ENCODE data around the gene ZNF253. TPM values are rescaled to one million over a fixed set of nuclear protein-coding genes. Genes with fewer than 3 reads are reported as not detected.
"Not testable (repeated sequence)": the region's sequence is repeated elsewhere in the genome, so short reads cannot be mapped to it uniquely, and the experiment has no call there.

ZNF253 gene
- total RNA-seq, 1 experiment from 2014 or later, result 6.4 TPM

DNA sequence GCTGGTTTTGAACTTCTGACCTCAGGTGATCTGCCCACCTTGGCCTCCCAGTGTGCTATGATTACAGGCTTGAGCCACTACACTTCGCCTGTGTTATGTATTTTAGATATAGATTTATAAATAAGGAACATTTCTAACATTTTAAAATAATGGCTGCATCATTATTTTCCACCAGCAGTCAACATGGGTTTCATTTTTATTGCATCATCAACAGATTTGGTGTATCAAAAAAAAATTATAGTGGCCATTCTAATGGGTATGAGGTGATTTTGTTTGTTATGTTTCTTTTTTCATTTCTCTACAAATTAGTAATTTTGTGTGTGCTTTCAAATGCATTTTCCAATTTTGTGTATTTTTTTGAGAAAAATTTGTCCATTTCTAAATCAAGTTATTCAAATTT lies 18.9 kb downstream of the ZNF253 start:
- peaks cover 8% of the 10 kb centered on the region; the same call in 1 of the 2 replicates for H3K9me3 ChIP-seq
- BruUV-seq (replicated peaks), result no TSS peak
- H3K4me3 ChIP-seq (ENCODE audit: low read depth, low read length), result no peak overlapping the region
- DNase-seq, result no peak
- Mint-ChIP-seq H3K4me3 (ENCODE audit: unreplicated experiment) (no peak overlapping the region), H3K4me1 (ENCODE audit: low read depth, unreplicated experiment) (no peaks in the 10 kb centered on the region), H3K9me3 (ENCODE audit: unreplicated experiment) (peaks cover 27% of the 10 kb centered on the region), H3K27me3 (ENCODE audit: insufficient read depth, unreplicated experiment) (no peaks in the 10 kb centered on the region), H3K27ac (ENCODE audit: unreplicated experiment) (no peak overlapping the region), H3K36me3 (ENCODE audit: insufficient read depth, unreplicated experiment) (peaks cover 25% of the 10 kb centered on the region)
- ChIA-PET CTCF (no interaction called here), POLR2A (no interaction called here)
- no peaks in the 10 kb centered on the region for H3K27me3 ChIP-seq (replicated peaks; ENCODE audit: control insufficient read depth, insufficient read depth, low read length)
- TF ChIP-seq, protein P1, sequence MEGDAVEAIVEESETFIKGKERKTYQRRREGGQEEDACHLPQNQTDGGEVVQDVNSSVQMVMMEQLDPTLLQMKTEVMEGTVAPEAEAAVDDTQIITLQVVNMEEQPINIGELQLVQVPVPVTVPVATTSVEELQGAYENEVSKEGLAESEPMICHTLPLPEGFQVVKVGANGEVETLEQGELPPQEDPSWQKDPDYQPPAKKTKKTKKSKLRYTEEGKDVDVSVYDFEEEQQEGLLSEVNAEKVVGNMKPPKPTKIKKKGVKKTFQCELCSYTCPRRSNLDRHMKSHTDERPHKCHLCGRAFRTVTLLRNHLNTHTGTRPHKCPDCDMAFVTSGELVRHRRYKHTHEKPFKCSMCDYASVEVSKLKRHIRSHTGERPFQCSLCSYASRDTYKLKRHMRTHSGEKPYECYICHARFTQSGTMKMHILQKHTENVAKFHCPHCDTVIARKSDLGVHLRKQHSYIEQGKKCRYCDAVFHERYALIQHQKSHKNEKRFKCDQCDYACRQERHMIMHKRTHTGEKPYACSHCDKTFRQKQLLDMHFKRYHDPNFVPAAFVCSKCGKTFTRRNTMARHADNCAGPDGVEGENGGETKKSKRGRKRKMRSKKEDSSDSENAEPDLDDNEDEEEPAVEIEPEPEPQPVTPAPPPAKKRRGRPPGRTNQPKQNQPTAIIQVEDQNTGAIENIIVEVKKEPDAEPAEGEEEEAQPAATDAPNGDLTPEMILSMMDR (IDR thresholded peaks at IDR 0.05; ENCODE audit: insufficient read depth in 1 of 2, low read depth in 1 of 2, low read length in 1 of 2, severe bottlenecking in 1 of 2, unreplicated experiment in 1 of 2), result no peak
- intact Hi-C loops (cut with micrococcal nuclease; ENCODE audit: unreplicated experiment), result no loop called here
- peaks cover 2% of the 10 kb centered on the region; the same call in 1 of the 2 replicates for H3K36me3 ChIP-seq (ENCODE audit: control insufficient read depth, insufficient read depth, low read length)
- H3K4me1 ChIP-seq, result no peaks in the 10 kb centered on the region

DNA sequence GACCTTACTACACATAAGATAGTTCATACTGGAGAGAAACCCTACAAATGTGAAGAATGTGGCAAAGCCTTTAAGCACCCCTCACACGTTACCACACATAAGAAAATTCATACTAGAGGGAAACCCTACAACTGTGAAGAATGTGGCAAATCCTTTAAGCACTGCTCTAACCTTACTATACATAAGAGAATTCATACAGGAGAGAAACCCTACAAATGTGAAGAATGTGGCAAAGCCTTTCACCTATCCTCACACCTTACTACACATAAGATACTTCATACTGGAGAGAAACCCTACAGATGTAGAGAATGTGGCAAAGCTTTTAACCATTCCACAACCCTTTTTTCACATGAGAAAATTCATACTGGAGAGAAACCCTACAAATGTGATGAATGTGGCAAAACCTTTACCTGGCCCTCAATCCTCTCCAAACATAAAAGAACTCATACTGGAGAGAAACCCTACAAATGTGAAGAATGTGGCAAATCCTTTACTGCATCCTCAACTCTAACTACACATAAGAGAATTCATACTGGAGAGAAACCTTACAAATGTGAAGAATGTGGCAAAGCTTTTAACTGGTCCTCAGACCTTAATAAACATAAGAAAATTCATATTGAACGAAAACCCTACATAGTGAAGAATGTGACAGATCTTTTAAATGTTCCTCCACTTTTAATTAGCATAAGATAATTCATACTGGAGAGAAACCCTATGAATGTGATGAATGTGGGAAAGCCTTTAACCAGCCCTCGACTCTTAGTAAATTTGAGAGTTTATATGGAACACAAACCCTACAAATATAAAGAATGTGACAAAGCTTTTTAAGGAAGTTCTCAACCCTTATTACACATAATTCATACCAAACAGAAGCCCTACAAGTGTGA lies 26.6 kb downstream of the ZNF253 start:
- intact Hi-C loops (cut with micrococcal nuclease; ENCODE audit: unreplicated experiment); H3K4me1 Mint-ChIP-seq (ENCODE audit: low read depth, unreplicated experiment); H3K4me3 ChIP-seq (ENCODE audit: low read depth, low read length); POLR2A ChIA-PET; H3K4me3 Mint-ChIP-seq (ENCODE audit: unreplicated experiment); H3K36me3 ChIP-seq (ENCODE audit: control insufficient read depth, insufficient read depth, low read length); BruUV-seq (replicated peaks); H3K4me1 ChIP-seq; H3K27me3 ChIP-seq (replicated peaks; ENCODE audit: control insufficient read depth, insufficient read depth, low read length); H3K27me3 Mint-ChIP-seq (ENCODE audit: insufficient read depth, unreplicated experiment); CTCF ChIA-PET; DNase-seq; H3K27ac Mint-ChIP-seq (ENCODE audit: unreplicated experiment): not testable (repeated sequence)
- H3K9me3 ChIP-seq, result peaks cover 44% of the 10 kb centered on the region
- Mint-ChIP-seq H3K9me3 (ENCODE audit: unreplicated experiment) (peaks cover 34% of the 10 kb centered on the region), H3K36me3 (ENCODE audit: insufficient read depth, unreplicated experiment) (peaks cover 22% of the 10 kb centered on the region)

DNA sequence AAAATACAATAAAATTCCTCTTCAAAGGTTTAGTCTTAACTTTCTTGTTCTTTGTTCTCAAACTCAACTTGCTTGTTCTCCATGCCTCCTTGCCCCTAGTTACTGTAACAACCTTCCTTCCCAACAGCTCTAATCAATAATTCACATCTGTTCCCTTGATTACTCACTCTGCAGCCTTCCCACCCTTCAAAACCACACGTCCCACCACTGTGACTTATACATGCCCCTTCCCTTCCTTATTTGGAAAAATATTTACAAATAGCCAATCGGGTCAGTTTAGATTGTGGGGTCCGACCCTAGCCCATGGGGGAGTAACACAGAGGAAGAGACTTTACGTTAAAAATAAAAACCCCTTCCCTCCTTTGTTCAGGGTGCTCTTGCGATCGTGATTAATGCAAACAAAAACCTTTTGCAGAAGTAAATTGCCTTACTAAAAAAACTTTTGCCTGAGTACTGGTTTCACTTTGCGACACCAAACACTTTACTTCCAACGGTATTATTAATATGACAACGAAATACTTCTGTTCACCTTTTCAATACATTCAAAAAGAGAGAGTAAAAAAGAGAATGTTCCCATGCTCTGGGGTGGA lies 34.6 kb downstream of the ZNF253 start:
- H3K36me3 Mint-ChIP-seq (ENCODE audit: insufficient read depth, unreplicated experiment), result peaks cover 39% of the 10 kb centered on the region
- TF ChIP-seq, protein P1 (IDR thresholded peaks at IDR 0.05; ENCODE audit: insufficient read depth in 1 of 2, low read depth in 1 of 2, low read length in 1 of 2, severe bottlenecking in 1 of 2, unreplicated experiment in 1 of 2), result no peak
- no peaks in the 10 kb centered on the region for H3K27me3 Mint-ChIP-seq (ENCODE audit: insufficient read depth, unreplicated experiment)
- H3K4me1 Mint-ChIP-seq (ENCODE audit: low read depth, unreplicated experiment), result no peaks in the 10 kb centered on the region
- peak overlapping the region; percentile 64 for H3K4me3 ChIP-seq (ENCODE audit: low read depth, low read length)
- H3K9me3 Mint-ChIP-seq (ENCODE audit: unreplicated experiment), result peaks cover 34% of the 10 kb centered on the region
- intact Hi-C loops (cut with micrococcal nuclease; ENCODE audit: unreplicated experiment), result loop anchor here (1.0 to 2.0 kb wide), 2 partner anchors 35 to 123 kb away; partner anchors contain the start of gene ZNF253
- peaks cover 15% of the 10 kb centered on the region for H3K9me3 ChIP-seq
- peak overlapping the region; percentile 98 for H3K4me3 Mint-ChIP-seq (ENCODE audit: unreplicated experiment)
- H3K36me3 ChIP-seq (ENCODE audit: control insufficient read depth, insufficient read depth, low read length), result 0 out of 2 replicates have a peak, but pooled peaks cover 1% of the 10 kb centered on the region
- H3K27me3 ChIP-seq (replicated peaks; ENCODE audit: control insufficient read depth, insufficient read depth, low read length), result no peaks in the 10 kb centered on the region
- peak overlapping the region; percentile 97 for H3K27ac Mint-ChIP-seq (ENCODE audit: unreplicated experiment)
- ChIA-PET POLR2A (interaction anchor here (0.6 to 1.4 kb wide), 6 partner anchors 34 to 1120 kb away, joined by 3 to 15 read pairs (median 4); partner anchors contain the start of genes ZNF253, ZNF430 and ZNF506), CTCF (no interaction called here)
- BruUV-seq (replicated peaks), result no TSS peak
- peaks cover 5% of the 10 kb centered on the region; the same call in 1 of the 2 replicates for H3K4me1 ChIP-seq
- no peak for DNase-seq
